Globus pallidus (tissue), 1 donor: Measurements from ENCODE around the gene FAM180A.
"Not testable (repeated sequence)": the region's sequence is repeated elsewhere in the genome, so short reads cannot be mapped to it uniquely, and the experiment has no call there.

Experiments used
- DNase-seq: peaks from one replicate; pipeline ENCODE4 v3.0.0-alpha.2; 2015; ENCODE audit warnings: low spot score

Gene FAM180A

GRCh38 chr7:135741905-135742304 lies 6.7 kb downstream of the FAM180A start:
- no peak for DNase-seq

DNA sequence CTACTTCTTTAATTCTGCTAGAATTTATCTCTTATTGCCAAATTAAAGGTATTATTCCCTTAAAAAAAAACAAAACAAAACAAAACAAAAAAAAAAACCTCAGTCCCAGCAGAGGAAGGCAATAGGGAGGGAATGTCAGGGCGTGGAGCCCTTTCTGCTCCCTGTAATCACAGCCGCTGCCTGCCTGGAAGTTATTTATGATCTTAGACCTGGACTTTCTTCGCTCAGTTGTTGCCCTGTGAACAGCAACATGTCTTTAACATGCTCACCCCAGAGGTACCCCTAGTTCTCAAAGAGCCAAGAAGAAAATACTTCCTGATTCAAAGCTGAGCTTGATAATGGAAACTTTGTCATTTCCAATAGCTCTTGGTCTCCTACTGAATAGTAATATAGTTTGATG lies 7.7 kb downstream of the FAM180A start:
- no peak for DNase-seq

DNA sequence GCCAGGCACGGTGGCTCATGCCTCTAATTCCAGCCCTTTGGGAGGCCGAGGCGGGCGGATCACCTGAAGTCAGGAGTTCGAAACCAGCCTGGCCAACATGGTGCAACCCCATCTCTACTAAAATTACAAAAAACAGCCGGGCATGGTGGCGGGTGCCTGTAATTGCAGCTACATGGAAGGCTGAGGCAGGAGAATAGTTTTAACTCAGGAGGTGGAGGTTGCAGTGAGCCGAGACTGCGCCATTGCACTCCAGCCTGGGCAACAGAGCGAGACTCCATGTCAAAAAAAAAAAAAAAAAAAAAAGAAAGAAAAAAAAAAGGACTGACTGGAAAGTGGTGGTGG lies 11.3 kb downstream of the FAM180A start:
- DNase-seq: not testable (repeated sequence)

- DNase-seq: no peak
Observed at GRCh38 chr7:135736586-135737305, 11.9 kb downstream of the FAM180A start.

- DNase-seq: no peak
Observed at GRCh38 chr7:135734343-135734689, 14.3 kb downstream of the FAM180A start.

DNA sequence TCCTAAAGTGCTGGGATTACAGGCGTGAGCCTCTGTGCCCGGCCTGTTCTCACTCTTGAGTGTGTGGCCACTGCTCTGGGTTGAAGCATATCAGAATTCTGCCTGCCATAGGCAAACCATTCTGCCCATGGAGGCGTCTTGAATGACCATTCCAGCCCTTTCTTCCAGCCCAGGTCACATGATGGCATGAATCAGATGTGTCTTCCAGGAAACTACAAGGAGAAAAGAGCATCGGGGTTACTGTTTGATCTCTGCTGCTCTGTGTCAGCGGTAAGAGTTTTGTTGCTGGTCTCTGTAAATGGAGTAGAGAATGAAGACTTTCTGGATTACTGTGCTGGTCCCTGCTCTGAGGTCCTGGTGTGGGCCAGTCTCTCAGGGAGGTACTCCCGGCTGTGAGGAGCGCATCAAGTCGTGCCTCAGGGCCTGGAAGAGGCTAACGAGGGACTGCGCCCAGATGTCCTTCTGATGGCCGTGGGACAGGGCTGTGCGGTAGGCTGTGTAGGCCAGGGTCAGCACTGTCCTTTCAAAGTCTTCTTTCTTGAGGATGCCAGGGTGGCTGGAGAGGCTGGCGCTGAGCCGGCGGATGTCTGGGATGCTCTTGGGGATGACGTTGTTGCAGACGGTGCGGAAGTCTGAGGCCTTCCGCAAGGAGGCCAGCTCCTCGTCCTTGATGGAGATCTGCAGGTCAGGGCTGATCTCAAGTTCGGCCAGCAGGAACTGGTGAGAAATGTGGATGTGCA lies 14.8 kb downstream of the FAM180A start:
- DNase-seq: no peak

DNA sequence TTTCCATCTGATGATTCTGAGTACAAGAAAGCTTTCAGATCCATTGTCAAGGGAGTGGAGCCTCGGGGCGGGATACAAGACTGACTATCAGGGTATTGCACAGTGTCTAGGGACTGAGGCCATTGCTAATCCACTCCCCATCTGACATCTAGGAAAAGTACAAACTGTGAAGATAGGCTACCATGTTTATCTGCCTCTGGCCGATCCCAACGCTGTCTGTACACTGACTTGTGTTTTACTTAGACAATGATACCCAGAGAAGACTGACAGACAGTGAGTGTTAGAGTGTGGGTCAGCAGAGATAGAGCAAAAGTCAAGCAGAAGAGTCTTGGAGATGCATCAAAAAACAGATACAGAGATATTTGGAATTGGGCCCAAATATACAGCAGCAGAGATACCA lies 17.5 kb downstream of the FAM180A start:
- DNase-seq: no peak

- no peak for DNase-seq
Observed at GRCh38 chr7:135729230-135729629, 19.4 kb downstream of the FAM180A start.

DNA sequence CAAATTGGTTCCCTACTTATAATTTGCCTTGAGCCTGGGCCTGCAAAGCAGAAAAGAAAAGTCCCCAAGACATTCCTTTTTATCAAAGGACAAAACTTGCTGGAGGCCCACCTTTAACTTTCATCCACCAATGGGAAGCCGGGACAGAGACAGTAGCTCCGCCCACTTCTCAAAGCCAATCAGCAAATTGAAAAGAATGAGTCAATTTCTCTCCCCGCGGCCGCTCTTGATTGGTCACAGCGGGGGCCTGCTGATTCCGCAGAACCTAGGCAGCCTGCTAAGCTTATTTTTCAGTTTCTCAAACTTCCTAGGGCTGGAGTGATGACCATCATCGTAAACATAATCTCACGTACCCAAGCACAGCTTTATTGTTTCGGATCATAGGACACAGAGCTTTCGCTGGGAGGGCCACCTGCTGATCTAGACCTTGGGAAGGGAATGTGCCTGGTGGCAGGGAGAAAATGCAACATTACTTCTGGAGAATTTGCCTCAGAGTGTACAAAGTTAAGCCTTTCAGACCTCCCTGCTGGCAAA lies 20.4 kb downstream of the FAM180A start, which contains the start of gene SLC13A4:
Gene SLC13A4 (minus strand): TSS at position 51 of the 534 bp plus-strand sequence. CDS start 690 bp downstream, outside the sequence.
- no peak for DNase-seq

DNA sequence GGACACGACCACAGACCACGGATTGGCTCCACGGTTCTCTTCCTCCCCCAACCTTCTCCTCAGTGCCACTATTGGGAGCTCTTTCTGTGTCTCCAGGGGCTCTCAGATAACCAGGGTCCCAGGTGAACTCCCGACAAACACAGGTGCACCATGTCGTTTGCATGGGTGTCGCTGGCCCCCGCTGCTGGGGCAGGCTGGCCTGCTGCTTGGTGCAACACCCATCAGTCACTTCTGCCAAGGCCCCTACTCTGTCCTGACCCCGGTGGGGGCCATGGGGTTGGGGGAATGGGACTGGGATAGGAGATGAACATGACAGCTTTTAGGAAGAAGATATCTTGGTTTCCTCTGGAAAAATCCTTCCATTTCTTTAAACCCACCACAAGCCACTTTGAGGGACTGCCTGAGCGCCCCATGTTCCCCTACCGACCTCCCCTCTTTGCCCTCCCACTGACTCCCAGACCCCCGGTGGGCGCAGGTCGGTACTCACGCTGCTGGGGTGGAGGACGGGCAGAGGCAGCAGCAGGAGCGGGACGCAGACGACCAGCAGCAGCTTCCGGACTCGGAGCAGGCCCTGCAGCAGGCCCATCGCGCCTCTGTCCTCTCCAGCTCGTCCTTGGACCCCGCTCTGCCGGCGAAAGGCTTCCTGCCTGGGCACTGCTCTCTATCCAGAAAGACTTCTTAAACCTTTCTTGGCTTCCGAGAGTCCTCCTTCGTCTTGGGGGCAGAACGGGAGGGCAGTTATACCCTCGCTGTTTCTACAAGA lies 21.5 kb downstream of the FAM180A start:
- no peak for DNase-seq

DNA sequence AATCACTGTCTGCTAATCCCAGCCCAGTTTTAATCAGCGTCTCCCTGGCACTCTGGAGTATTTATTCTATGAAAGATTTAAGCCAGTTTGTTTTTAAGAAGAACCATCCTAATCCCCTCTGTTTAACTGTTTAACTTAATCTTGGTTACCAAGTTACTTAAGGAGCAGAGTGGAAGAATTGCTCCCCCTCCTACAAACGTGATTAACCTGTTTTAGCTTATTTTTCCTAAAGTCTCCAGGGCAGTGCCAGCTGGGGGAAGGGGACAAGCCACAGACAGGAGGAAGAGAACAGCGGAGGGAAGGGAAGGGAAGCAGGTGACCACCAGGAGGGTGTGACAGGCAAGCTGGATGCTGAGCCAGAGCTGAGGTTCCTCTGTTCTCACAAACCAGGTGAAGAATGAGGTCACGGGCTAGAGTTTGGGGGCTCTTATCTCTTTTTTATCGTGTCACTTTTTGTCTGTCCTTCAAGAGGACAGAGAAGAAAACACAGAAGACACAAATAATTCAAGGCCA lies 22.3 kb downstream of the FAM180A start:
- DNase-seq: no peak

- no peak for DNase-seq
Observed at GRCh38 chr7:135723411-135723810, 25.2 kb downstream of the FAM180A start.

DNA sequence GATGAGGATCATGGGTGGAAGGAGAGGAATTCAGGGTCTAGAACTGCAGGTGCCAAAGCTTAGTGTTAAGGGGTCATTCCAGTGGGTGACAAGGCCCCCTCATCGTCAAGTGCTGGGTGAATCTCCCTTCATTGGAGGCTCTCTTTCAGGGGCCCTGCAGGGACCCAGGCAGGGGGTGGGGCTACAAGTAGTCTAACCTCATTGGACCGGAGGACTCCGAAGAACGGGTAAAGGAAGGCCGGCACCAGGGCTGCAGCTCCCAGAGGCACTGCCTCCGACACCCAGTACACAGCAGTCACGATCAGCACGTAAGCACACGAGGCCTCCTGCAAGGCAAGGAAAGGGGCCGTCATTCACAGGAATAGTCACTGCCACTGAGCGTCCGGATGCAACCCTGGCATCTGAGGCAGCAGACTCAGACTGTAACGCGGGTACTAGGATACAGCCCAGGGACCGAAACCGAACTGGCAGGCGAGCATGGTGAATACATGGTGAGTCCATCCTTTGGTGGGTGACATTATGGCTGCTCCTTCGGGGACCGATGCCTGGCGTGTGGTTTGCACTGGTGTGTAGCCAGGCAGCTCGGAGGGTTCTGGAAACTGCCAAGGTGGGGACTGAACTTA lies 27.3 kb downstream of the FAM180A start:
- DNase-seq: no peak

- DNase-seq: no peak
Observed at GRCh38 chr7:135719688-135720087, 28.9 kb downstream of the FAM180A start.

DNA sequence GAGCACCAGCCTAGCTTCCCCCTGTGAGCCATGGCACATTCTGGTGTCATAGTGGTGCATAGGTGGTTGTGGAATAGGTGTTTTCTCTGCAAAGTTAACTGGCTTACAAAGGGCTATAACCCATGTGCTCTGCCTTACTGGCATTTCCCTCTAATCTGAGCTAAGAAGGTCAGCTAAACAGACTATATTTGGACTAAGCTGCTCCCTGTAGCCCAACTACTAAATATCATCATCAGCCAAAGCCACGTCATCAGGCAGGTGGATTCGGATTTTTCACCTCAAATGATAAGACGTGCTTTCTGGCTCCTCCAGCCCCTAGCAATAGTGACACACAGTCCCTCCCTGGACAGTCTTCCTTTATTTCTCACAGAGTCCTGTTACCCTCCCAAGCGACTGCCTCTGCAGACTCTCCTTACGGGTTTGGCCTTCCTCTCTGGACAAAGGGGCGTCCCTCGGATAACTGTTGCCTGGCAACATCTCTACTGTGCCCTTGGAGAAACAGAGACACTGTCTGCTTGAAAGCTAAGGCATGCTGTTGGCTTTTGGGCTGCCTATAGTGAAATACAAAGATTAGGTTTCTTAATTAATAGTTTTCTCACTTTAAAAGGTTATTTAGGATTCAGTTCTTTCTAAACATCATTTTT lies 29.7 kb downstream of the FAM180A start:
- no peak for DNase-seq

DNA sequence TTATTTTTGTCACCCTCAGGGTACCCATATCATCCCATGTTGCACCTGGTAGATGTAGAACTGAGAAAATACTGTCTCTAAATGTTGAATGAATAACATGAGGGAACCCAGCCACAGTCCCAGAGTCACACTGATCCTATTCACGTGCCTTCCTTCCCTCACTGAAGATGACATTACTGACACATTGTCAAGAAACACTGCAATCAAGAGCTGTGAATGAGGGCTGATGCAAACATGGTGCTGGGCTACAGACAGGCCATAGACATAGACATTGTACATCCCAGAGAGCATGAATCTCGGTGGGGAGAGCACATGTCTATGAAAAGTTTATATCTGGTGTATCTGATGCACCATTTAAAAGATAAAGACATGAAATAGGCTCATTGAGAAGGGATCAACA lies 30.4 kb downstream of the FAM180A start:
- DNase-seq: no peak

- DNase-seq: no peak
Observed at GRCh38 chr7:135717693-135718092, 30.9 kb downstream of the FAM180A start.

GRCh38 chr7:135716677-135717238 lies 31.9 kb downstream of the FAM180A start:
- DNase-seq: no peak

DNA sequence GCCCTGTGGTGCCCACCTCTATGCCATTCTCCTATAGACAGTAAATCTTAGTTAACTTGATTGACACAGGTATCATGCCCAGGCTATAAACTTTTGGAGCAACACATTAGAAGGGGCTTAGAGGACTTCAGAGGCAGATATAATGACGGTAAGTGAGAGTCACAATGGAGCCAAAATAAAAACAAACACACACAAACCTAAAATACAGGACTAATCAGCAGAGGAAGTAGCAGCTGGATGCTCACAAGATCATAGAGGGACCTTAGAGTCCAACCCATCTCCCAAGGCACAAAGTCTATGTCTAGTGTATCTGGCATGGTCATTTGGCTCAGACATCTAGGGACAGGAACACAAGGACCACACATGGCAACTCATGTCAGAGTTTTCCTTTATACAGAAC lies 32.9 kb downstream of the FAM180A start:
- DNase-seq: no peak

DNA sequence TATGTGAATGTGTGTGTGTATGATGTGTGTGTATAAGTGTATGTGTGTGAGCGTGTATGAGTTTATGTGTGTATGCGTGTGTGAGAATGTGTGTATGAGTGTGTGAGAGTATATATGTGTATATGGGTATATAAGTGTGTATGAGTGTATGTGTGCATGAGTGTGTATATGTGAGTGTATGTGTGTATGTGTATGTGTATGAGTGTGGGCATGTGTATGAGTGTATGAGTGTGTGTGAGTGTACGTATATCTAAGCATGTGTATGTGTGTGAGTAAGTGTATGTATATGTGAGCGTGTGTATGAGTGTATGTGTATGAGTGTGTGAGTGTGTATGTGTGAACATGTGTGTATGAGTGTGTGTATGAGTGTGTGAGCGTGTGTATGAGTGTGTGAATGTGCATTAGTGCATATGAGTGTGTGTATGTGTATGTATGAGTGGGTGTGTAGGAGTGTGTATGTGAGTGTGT lies 33.5 kb downstream of the FAM180A start:
- DNase-seq: no peak

GRCh38 chr7:135714534-135715009 lies 34.0 kb downstream of the FAM180A start:
- no peak for DNase-seq
